K562 (cell line): Measurements from ENCODE around the gene CCDC61. TPM values are rescaled to one million over a fixed set of nuclear protein-coding genes. Genes with fewer than 3 reads are reported as not detected.
A peak's percentile ranks its signal among the peaks of the same experiment; 100 is the strongest.

Experiments
- ATAC-seq: fragments of 200-7000 bp; cut with Tn5 transposase; 3 replicates; pipeline ENCODE4 v1.9.1; 2020; ENCODE audit warnings: moderate library complexity
- BruUV-seq: library from RNA; stranded (reverse); fragments of 400-500 nt; replicated peaks from 2 replicates; lab custom pipeline; 2021; lab: Mats Ljungman, UMichigan
- CTCF ChIA-PET: fragments of 300-600 bp; formaldehyde crosslinking; extraction: SDS; loops from one replicate; lab custom pipeline; 2021; ENCODE audit warnings: low intra/inter-chr PET ratio; lab: Yijun Ruan, JAX
- POLR2A ChIA-PET: fragments of 300-600, 350-650 bp; sonication (Branson Sonifier 250); formaldehyde crosslinking; extraction: SDS; loops from one replicate; lab custom pipeline; 2021; ENCODE audit warnings: antibody characterized with exemption, inconsistent platforms; lab: Yijun Ruan, JAX
- DNase-seq, 4 experiments: peaks; one replicate each; pipeline versions ENCODE4 v3.0.0 to v3.0.0-alpha.2; 2011 to 2018; ENCODE audit warnings: low spot score in 3 of 4, mixed read lengths in 3 of 4; ENCODE audit errors: extremely low read depth in 1 of 4
- FAIRE-seq: peaks from 2 replicates; lab custom pipeline; 2011; peaks lifted over from hg19 to GRCh38; lab: Jason Lieb, UNC
- H2AFZ ChIP-seq: 2 replicates; pipeline ENCODE4 v1.6.0; 2011; ENCODE audit warnings: low read depth, low read length, control low read depth, inconsistent platforms
- H3K27ac ChIP-seq: fragments of 200-600 bp; 3 replicates; pipeline ENCODE4 v1.8.0; 2011; ENCODE audit warnings: low read depth, mild to moderate bottlenecking, control low read depth, inconsistent platforms, low read length, moderate library complexity, mixed read lengths; ENCODE audit errors: extremely low read depth
- H3K27me3 ChIP-seq, 2 experiments: fragments of 300-600 bp in 1 of 2; 2 replicates in 1 of 2; 3 replicates in 1 of 2; pipeline versions ENCODE4 v1.6.0 to v1.8.0; 2011; ENCODE audit warnings: inconsistent platforms in 2 of 2, low read length in 2 of 2, mild to moderate bottlenecking in 1 of 2, mixed read lengths in 1 of 2, moderate library complexity in 1 of 2; ENCODE audit not compliant: control insufficient read depth in 2 of 2, insufficient read depth in 2 of 2
- H3K36me3 ChIP-seq: fragments of 300-600 bp; 3 replicates; pipeline ENCODE4 v1.8.0; 2011; ENCODE audit warnings: mild to moderate bottlenecking, low read length, inconsistent platforms; ENCODE audit not compliant: control insufficient read depth, insufficient read depth
- H3K4me1 ChIP-seq, 2 experiments: fragments of 200-600 bp in 1 of 2; replicated peaks in 1 of 2; 2 replicates in 1 of 2; 3 replicates in 1 of 2; pipeline versions ENCODE4 v1.5.1 to v1.8.0; 2011; ENCODE audit warnings: inconsistent platforms in 2 of 2, low read length in 2 of 2, mild to moderate bottlenecking in 1 of 2, mixed read lengths in 1 of 2, moderate library complexity in 1 of 2; ENCODE audit not compliant: control insufficient read depth in 2 of 2, insufficient read depth in 2 of 2
- H3K4me2 ChIP-seq: 2 replicates; pipeline ENCODE4 v1.6.1; 2011; ENCODE audit warnings: low read length, control low read depth, inconsistent platforms, mixed read lengths; ENCODE audit not compliant: insufficient read depth
- H3K4me3 ChIP-seq: fragments of 200-600 bp; sonication (generic), shearing (Covaris generic); 2 replicates; pipeline ENCODE4 v1.5.1; 2016; ENCODE audit warnings: control low read depth, inconsistent platforms
- H3K79me2 ChIP-seq: fragments of 200-600 bp; 3 replicates; pipeline ENCODE4 v1.8.0; 2011; ENCODE audit warnings: low read length, inconsistent platforms; ENCODE audit not compliant: control insufficient read depth, insufficient read depth
- H3K9ac ChIP-seq, 2 experiments: 2 replicates each; pipeline versions ENCODE4 v1.6.0 to v1.6.1; 2011; ENCODE audit warnings: low read depth in 2 of 2, low read length in 2 of 2, control low read depth in 1 of 2, inconsistent platforms in 1 of 2, mild to moderate bottlenecking in 1 of 2, mixed read lengths in 1 of 2; ENCODE audit not compliant: insufficient read depth in 1 of 2
- H3K9me1 ChIP-seq: one replicate; pipeline ENCODE4 v1.6.0; 2011; ENCODE audit warnings: inconsistent platforms, mild to moderate bottlenecking, low read length, moderate library complexity; ENCODE audit not compliant: control insufficient read depth, insufficient read depth
- H3K9me3 ChIP-seq: replicated peaks from 2 replicates; pipeline ENCODE4 v1.5.1; 2011; ENCODE audit warnings: low read depth, low read length, inconsistent platforms; ENCODE audit not compliant: control insufficient read depth, insufficient read depth
- H4K20me1 ChIP-seq: replicated peaks from 2 replicates; pipeline ENCODE4 v1.6.1; 2011; ENCODE audit warnings: low read length, inconsistent platforms, mixed read lengths; ENCODE audit not compliant: control insufficient read depth, insufficient read depth
- ATF7 ChIP-seq: fragments of 450-650 bp; IDR thresholded peaks from 2 replicates; pipeline ENCODE4 v1.7.1; 2014; ENCODE audit warnings: mild to moderate bottlenecking, moderate library complexity
- BRCA1 ChIP-seq, 2 experiments: fragments of 450-650 bp in 1 of 2; sonication (generic) in 1 of 2; formaldehyde crosslinking in 1 of 2; IDR thresholded peaks; 2 replicates each; pipeline versions ENCODE4 v1.5.0 to v1.6.1; 2017 to 2020; ENCODE audit warnings: mild to moderate bottlenecking in 1 of 2, missing genetic modification reagents in 1 of 2
- BRF1 ChIP-seq: IDR thresholded peaks from 3 replicates; pipeline ENCODE4 v1.6.1; 2011; ENCODE audit warnings: borderline replicate concordance, mild to moderate bottlenecking; ENCODE audit not compliant: insufficient read length; ENCODE audit errors: extremely low read depth
- CREM ChIP-seq: IDR thresholded peaks from 2 replicates; pipeline ENCODE4 v1.6.1; 2014; ENCODE audit warnings: antibody characterized with exemption, low read depth
- FOXA1 ChIP-seq: fragments of 450-650 bp; IDR thresholded peaks from 2 replicates; pipeline ENCODE4 v1.6.1; 2016; ENCODE audit warnings: mild to moderate bottlenecking, borderline replicate concordance
- MAFG ChIP-seq: fragments of 450-650 bp; conservative IDR thresholded peaks from 2 replicates; pipeline ENCODE4 v1.6.1; 2016; ENCODE audit warnings: missing genetic modification characterization, missing compliant biosample characterization
- NFIC ChIP-seq: fragments of 450-650 bp; IDR thresholded peaks from 2 replicates; pipeline ENCODE4 v1.6.1; 2017; ENCODE audit warnings: mild to moderate bottlenecking, inconsistent platforms
- POLR2H ChIP-seq: IDR thresholded peaks from 2 replicates; pipeline ENCODE4 v1.6.1; 2016; ENCODE audit warnings: missing genetic modification characterization, low read depth, mild to moderate bottlenecking, control low read depth, missing compliant biosample characterization, moderate library complexity
- SMC3 ChIP-seq: conservative IDR thresholded peaks from 2 replicates; pipeline ENCODE4 v1.6.1; 2011; ENCODE audit warnings: low read depth, low read length, improper control_type of control experiment; ENCODE audit not compliant: insufficient read depth
- ZBTB5 ChIP-seq: fragments of 450-650 bp; IDR thresholded peaks from 2 replicates; pipeline ENCODE4 v1.6.1; 2017; ENCODE audit warnings: antibody characterized with exemption
- ZC3H4 ChIP-seq: sonication (generic); formaldehyde crosslinking; IDR thresholded peaks from 2 replicates; pipeline ENCODE4 v1.9.0; 2021; ENCODE audit warnings: missing genetic modification reagents, borderline replicate concordance
- ZNF436 ChIP-seq: fragments of 250-450, 450-650 bp; sonication (Bioruptor Pico); formaldehyde crosslinking; IDR thresholded peaks from 2 replicates; pipeline ENCODE4 v1.7.0; 2020; ENCODE audit warnings: mild to moderate bottlenecking
- WGBS: fragments of 100-300 bp; shearing (Covaris generic); methylation state at CpG from one replicate; pipeline ENCODE4 v1.1.6; 2016; ENCODE audit warnings: low coverage, mixed read lengths; ENCODE audit not compliant: insufficient coverage; ENCODE audit errors: missing lambda C conversion rate; 5-methylcytosine and 5-hydroxymethylcytosine counted together
- in situ Hi-C: fragments of 300-500 bp; cut with MboI; formaldehyde crosslinking; loops from 4 replicates; pipeline ENCODE4 v1.15.0; 2018; ENCODE audit warnings: inconsistent platforms, mixed read lengths
- intact Hi-C: fragments of 100-400 bp; cut with micrococcal nuclease; formaldehyde crosslinking; loops from 2 replicates; pipeline ENCODE4 v1.14.2; 2022
- polyA plus RNA-seq, 8 experiments: library from polyadenylated mRNA; depleted of rRNA in 4 of 8; stranded (reverse) in 5 of 8; unstranded in 3 of 8; fragments of >200 nt; fragmentation: Nextera tagmentation in 2 of 8; fragmentation: Illumina TruSeq in 1 of 8; extraction: Ambion mirVana in 2 of 8; extraction: Trizol in 1 of 8; gene quantifications; 2 replicates each; pipeline versions ENCODE4 v1.2.1 to v1.2.3, GENCODE V29; 2011 to 2014; ENCODE audit warnings: inconsistent platforms in 1 of 8, missing spikeins in 1 of 8
- total RNA-seq, 7 experiments: library from RNA; depleted of rRNA in 6 of 7; stranded (reverse); fragments of >200 nt in 6 of 7; fragmentation: Illumina TruSeq in 2 of 7; extraction: Trizol in 2 of 7; gene quantifications; 2 replicates each; pipeline versions ENCODE4 v1.2.1 to v1.2.3, GENCODE V29; 2011 to 2021; ENCODE audit warnings: low replicate concordance in 1 of 7
- TF ChIP-seq, protein P1 (sequence below), 2 experiments: fragments of 450-650 bp in 1 of 2; sonication (generic) in 1 of 2; formaldehyde crosslinking; conservative IDR thresholded peaks; 2 replicates each; pipeline versions ENCODE4 v1.4.0 to v1.8.1; 2020 to 2022; ENCODE audit warnings: mild to moderate bottlenecking in 1 of 2, missing genetic modification reagents in 1 of 2

The CCDC61 gene
- total and polyA plus RNA-seq, 9 of the 15 experiments (the other 6 are each of a cell fraction or from before 2014, with no cell fraction given): 0.07 to 27.0 (median 10.3) TPM

DNA sequence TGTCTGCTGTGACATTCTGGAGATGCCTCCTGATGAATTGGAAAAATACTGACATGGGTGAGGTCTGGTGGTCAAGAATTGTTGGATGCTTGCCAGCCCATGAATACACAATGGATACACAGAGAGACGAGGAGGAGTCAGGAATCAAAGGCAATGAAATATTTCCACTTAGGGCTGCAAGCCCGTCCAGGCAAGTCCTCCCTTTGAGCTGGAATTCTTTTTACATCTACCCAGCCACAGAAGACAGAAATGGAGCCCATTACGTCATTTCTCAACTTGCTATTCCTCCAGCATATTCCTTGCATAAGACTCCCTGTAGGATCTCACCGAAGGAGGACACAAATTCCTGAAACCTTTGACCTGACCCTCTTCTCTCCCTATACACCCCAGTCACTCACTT, 61.3 kb downstream of the CCDC61 start:
- H3K9me1 ChIP-seq: no peaks in the 10 kb centered on the region
- BruUV-seq: no TSS peak
- H4K20me1 ChIP-seq: no peaks in the 10 kb centered on the region
- H3K9me3 ChIP-seq: no peaks in the 10 kb centered on the region; the same call in 1 of the 2 replicates
- H2AFZ ChIP-seq: no peak overlapping the region
- TF ChIP-seq ATF7 (peak; percentile 30; the same call in 1 of the 2 replicates), NFIC (0 out of 2 replicates have a peak, but pooled peaks have one; percentile 38), SMC3 (no peak)
- 0 out of 5 replicates have a peak, but pooled peaks cover 0 to 4% of the 10 kb centered on the region in 2 experiments for H3K27me3 ChIP-seq
- H3K27ac ChIP-seq: no peak overlapping the region
- intact Hi-C loops: no loop called here
- ChIA-PET POLR2A (no interaction called here), CTCF (no interaction called here)
- H3K36me3 ChIP-seq: no peaks in the 10 kb centered on the region
- in situ Hi-C loops: no loop called here
- no peak overlapping the region for H3K9ac ChIP-seq
- ATAC-seq (no peak), FAIRE-seq (no peak), DNase-seq (no peak)
- H3K79me2 ChIP-seq: no peaks in the 10 kb centered on the region
- no peaks in the 10 kb centered on the region for H3K4me1 ChIP-seq
- H3K4me3 ChIP-seq: no peak overlapping the region
- WGBS: 3% methylated on average over 4 of the region's 4 CpGs
- no peak overlapping the region for H3K4me2 ChIP-seq

GRCh38 chr19:46058778-46059177, 63.5 kb downstream of the CCDC61 start:
- no peak overlapping the region for H3K4me3 ChIP-seq
- no peak overlapping the region for H3K9ac ChIP-seq
- TF ChIP-seq ZC3H4 (no peak), MAFG (tag) (no peak), ZNF436 (CRISPR knock-in tag) (no peak), CREM (no peak), BRF1 (no peak), ZBTB5 (no peak), FOXA1 (no peak), NFIC (no peak), BRCA1 (IDR thresholded peaks at IDR 0.05) (no peak), BRCA1 (CRISPR knock-in tag; IDR thresholded peaks at IDR 0.05) (no peak), POLR2H (tag) (no peak)
- TF ChIP-seq, protein P1, sequence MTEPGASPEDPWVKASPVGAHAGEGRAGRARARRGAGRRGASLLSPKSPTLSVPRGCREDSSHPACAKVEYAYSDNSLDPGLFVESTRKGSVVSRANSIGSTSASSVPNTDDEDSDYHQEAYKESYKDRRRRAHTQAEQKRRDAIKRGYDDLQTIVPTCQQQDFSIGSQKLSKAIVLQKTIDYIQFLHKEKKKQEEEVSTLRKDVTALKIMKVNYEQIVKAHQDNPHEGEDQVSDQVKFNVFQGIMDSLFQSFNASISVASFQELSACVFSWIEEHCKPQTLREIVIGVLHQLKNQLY (CRISPR knock-in tag; conservative IDR thresholded peaks at IDR 0.05): no peak
- H3K27me3 ChIP-seq: 0 out of 5 replicates have a peak, but pooled peaks cover 0 to 4% of the 10 kb centered on the region in 2 experiments
- FAIRE-seq (no peak), ATAC-seq (no peak), DNase-seq (no peak)
- H3K4me2 ChIP-seq: no peak overlapping the region
- in situ Hi-C loops (no loop called here), intact Hi-C loops (no loop called here)
- no peak overlapping the region for H2AFZ ChIP-seq
- no peaks in the 10 kb centered on the region for H3K4me1 ChIP-seq
- CTCF ChIA-PET: no interaction called here
- no peaks in the 10 kb centered on the region for H4K20me1 ChIP-seq
- H3K27ac ChIP-seq: no peak overlapping the region
- H3K9me3 ChIP-seq: no peaks in the 10 kb centered on the region; the same call in 1 of the 2 replicates
- WGBS: 3% methylated on average over 3 of the region's 3 CpGs
- POLR2A ChIA-PET: interaction anchor here (0.6 kb wide), 1 partner anchor 51 kb away, joined by 3 read pairs; no protein-coding TSS in a partner anchor
- no peaks in the 10 kb centered on the region for H3K36me3 ChIP-seq
- no peaks in the 10 kb centered on the region for H3K9me1 ChIP-seq
- H3K79me2 ChIP-seq: no peaks in the 10 kb centered on the region
- no TSS peak for BruUV-seq
